ENCODE results near the gene PTPRG. TPM values are rescaled to one million over a fixed set of nuclear protein-coding genes. Genes with fewer than 3 reads are reported as not detected.

Gene PTPRG
- total and polyA plus RNA-seq, 10 of the 15 experiments (the other 5 are each of a cell fraction or from before 2014, with no cell fraction given) = 0.29 to 20.7 (median 1.4) TPM

- FAIRE-seq (no peak), DNase-seq (ENCODE audit: low read depth, low spot score) (no peak), ATAC-seq (no peak)
- ChIA-PET RAD21 (ENCODE audit: unreplicated experiment) (interaction anchor here (1.3 to 5.9 kb wide), 2 partner anchors 35 to 523 kb away, joined by 3 to 30 read pairs; no protein-coding TSS in a partner anchor), SMC1A (ENCODE audit: uncharacterized antibody, unreplicated experiment) (interaction anchor here (0.6 to 2.4 kb wide), 6 partner anchors 8 to 119 kb away, joined by 3 to 9 read pairs (median 4); no protein-coding TSS in a partner anchor), POLR2A (interaction anchor here (0.6 to 1.5 kb wide), 5 partner anchors 14 to 1151 kb away, joined by 3 to 4 read pairs (median 3); no protein-coding TSS in a partner anchor), CTCF (interaction anchor here (1.0 to 1.2 kb wide), 2 partner anchors 20 to 101 kb away, joined by 3 read pairs; no protein-coding TSS in a partner anchor)
- in situ Hi-C loops (cut with MboI) (no loop called here), intact Hi-C loops (cut with micrococcal nuclease; ENCODE audit: unreplicated experiment) (no loop called here)
- Histone ChIP-seq H3K9ac (ENCODE audit: control insufficient read depth, insufficient read depth, low read length) (no peak overlapping the region), H3K27me3 (replicated peaks in 1 of 2; ENCODE audit: control insufficient read depth in 2 of 2, insufficient read depth in 2 of 2, low read length in 1 of 2) (no peaks in the 10 kb centered on the region), H3K27ac (ENCODE audit: control insufficient read depth, insufficient read depth) (no peak overlapping the region), H3K36me3 (ENCODE audit: control insufficient read depth in 2 of 2, insufficient read depth in 2 of 2, low read length in 1 of 2) (no peaks in the 10 kb centered on the region), H3K9me3 (replicated peaks; ENCODE audit: control insufficient read depth, insufficient read depth, low read length) (no peaks in the 10 kb centered on the region), H2AFZ (ENCODE audit: control insufficient read depth, low read depth, low read length) (no peak overlapping the region), H3K79me2 (ENCODE audit: control insufficient read depth, insufficient read depth, low read length) (no peaks in the 10 kb centered on the region), H3K4me3 (no peak overlapping the region), H3K4me2 (ENCODE audit: control insufficient read depth, insufficient read depth) (no peak overlapping the region), H4K20me1 (ENCODE audit: control insufficient read depth, insufficient read depth) (no peaks in the 10 kb centered on the region), H3K4me1 (ENCODE audit: control insufficient read depth, insufficient read depth, low read length) (no peaks in the 10 kb centered on the region)
- WGBS (ENCODE audit: insufficient coverage, insufficient replicate concordance, low lambda C conversion rate, missing lambda C conversion rate) = 41% methylated on average over 3 of the region's 3 CpGs
- BruUV-seq (replicated peaks) = no TSS peak
- TF ChIP-seq RFX5 (IDR thresholded peaks at IDR 0.05; ENCODE audit: low read depth, low read length) (no peak), TAF1 (IDR thresholded peaks at IDR 0.05; ENCODE audit: borderline replicate concordance, low read depth, low read length) (no peak), KLF5 (IDR thresholded peaks at IDR 0.05; ENCODE audit: partially characterized antibody) (no peak), CEBPB (IDR thresholded peaks at IDR 0.05; ENCODE audit: borderline replicate concordance in 1 of 2, low read depth in 2 of 2, low read length in 2 of 2) (no peak), ZNF207 (IDR thresholded peaks at IDR 0.05; ENCODE audit: borderline replicate concordance) (no peak)
Measured at GRCh38 chr3:61665121-61665520, 103.8 kb downstream of the PTPRG start.

- Histone ChIP-seq H3K27me3 (replicated peaks in 1 of 2; ENCODE audit: control insufficient read depth in 2 of 2, insufficient read depth in 2 of 2, low read length in 1 of 2) (no peaks in the 10 kb centered on the region), H3K4me1 (ENCODE audit: control insufficient read depth, insufficient read depth, low read length) (no peaks in the 10 kb centered on the region), H3K9me3 (replicated peaks; ENCODE audit: control insufficient read depth, insufficient read depth, low read length) (no peaks in the 10 kb centered on the region), H4K20me1 (ENCODE audit: control insufficient read depth, insufficient read depth) (no peaks in the 10 kb centered on the region), H3K36me3 (ENCODE audit: control insufficient read depth in 2 of 2, insufficient read depth in 2 of 2, low read length in 1 of 2) (no peaks in the 10 kb centered on the region), H3K9ac (ENCODE audit: control insufficient read depth, insufficient read depth, low read length) (no peak overlapping the region), H3K4me2 (ENCODE audit: control insufficient read depth, insufficient read depth) (no peak overlapping the region), H2AFZ (ENCODE audit: control insufficient read depth, low read depth, low read length) (no peak overlapping the region), H3K27ac (ENCODE audit: control insufficient read depth, insufficient read depth) (no peak overlapping the region), H3K4me3 (no peak overlapping the region), H3K79me2 (ENCODE audit: control insufficient read depth, insufficient read depth, low read length) (no peaks in the 10 kb centered on the region)
- in situ Hi-C loops (cut with MboI) = no loop called here
- no peak for FAIRE-seq
- ChIA-PET RAD21 (ENCODE audit: unreplicated experiment) (interaction anchor here (1.3 to 5.9 kb wide), 3 partner anchors 34 to 58 kb away, joined by 3 to 30 read pairs (median 3); no protein-coding TSS in a partner anchor), CTCF (interaction anchor here (1.4 to 2.1 kb wide), 2 partner anchors 89 to 102 kb away, joined by 5 to 11 read pairs; no protein-coding TSS in a partner anchor), SMC1A (ENCODE audit: uncharacterized antibody, unreplicated experiment) (interaction anchor here (0.6 to 2.0 kb wide), 7 partner anchors 9 to 118 kb away, joined by 3 to 7 read pairs (median 4); no protein-coding TSS in a partner anchor), POLR2A (interaction anchor here (0.6 kb wide), 2 partner anchors 34 to 320 kb away, joined by 3 read pairs; no protein-coding TSS in a partner anchor)
- BruUV-seq (replicated peaks) = no TSS peak
- no peak for ATAC-seq
- no peak for DNase-seq (ENCODE audit: low read depth, low spot score)
- intact Hi-C loops (cut with micrococcal nuclease; ENCODE audit: unreplicated experiment) = no loop called here
- 43% methylated on average over 5 of the region's 5 CpGs for WGBS (ENCODE audit: insufficient coverage, insufficient replicate concordance, low lambda C conversion rate, missing lambda C conversion rate)
- TF ChIP-seq IKZF1 (conservative IDR thresholded peaks at IDR 0.05) = no peak
- no peak for TF ChIP-seq CREM (IDR thresholded peaks at IDR 0.05; ENCODE audit: low read depth)
- TF ChIP-seq, protein P1, sequence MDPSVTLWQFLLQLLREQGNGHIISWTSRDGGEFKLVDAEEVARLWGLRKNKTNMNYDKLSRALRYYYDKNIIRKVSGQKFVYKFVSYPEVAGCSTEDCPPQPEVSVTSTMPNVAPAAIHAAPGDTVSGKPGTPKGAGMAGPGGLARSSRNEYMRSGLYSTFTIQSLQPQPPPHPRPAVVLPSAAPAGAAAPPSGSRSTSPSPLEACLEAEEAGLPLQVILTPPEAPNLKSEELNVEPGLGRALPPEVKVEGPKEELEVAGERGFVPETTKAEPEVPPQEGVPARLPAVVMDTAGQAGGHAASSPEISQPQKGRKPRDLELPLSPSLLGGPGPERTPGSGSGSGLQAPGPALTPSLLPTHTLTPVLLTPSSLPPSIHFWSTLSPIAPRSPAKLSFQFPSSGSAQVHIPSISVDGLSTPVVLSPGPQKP (IDR thresholded peaks at IDR 0.05; ENCODE audit: low read depth, low read length) = no peak
- TF ChIP-seq TBL1XR1 (IDR thresholded peaks at IDR 0.05; ENCODE audit: low read depth, low read length) = no peak
- TF ChIP-seq, protein P2, sequence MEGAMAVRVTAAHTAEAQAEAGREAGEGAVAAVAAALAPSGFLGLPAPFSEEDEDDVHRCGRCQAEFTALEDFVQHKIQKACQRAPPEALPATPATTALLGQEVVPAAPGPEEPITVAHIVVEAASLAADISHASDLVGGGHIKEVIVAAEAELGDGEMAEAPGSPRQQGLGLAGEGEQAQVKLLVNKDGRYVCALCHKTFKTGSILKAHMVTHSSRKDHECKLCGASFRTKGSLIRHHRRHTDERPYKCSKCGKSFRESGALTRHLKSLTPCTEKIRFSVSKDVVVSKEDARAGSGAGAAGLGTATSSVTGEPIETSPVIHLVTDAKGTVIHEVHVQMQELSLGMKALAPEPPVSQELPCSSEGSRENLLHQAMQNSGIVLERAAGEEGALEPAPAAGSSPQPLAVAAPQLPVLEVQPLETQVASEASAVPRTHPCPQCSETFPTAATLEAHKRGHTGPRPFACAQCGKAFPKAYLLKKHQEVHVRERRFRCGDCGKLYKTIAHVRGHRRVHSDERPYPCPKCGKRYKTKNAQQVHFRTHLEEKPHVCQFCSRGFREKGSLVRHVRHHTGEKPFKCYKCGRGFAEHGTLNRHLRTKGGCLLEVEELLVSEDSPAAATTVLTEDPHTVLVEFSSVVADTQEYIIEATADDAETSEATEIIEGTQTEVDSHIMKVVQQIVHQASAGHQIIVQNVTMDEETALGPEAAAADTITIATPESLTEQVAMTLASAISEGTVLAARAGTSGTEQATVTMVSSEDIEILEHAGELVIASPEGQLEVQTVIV (IDR thresholded peaks at IDR 0.05; ENCODE audit: borderline replicate concordance, partially characterized antibody) = no peak
- no peak for TF ChIP-seq MYB (IDR thresholded peaks at IDR 0.05; ENCODE audit: borderline replicate concordance, low read depth, low read length)
- TF ChIP-seq RUNX3 (IDR thresholded peaks at IDR 0.05; ENCODE audit: low read length) = no peak
Measured at GRCh38 chr3:61665987-61666386, 104.6 kb downstream of the PTPRG start.
